TTC549 (cell line): ENCODE measurements around the gene SDF2.

Experiments
- FAIRE-seq: peaks from 2 replicates; lab custom pipeline; 2012; peaks lifted over from hg19 to GRCh38; lab: Jason Lieb, UNC

The SDF2 gene

GRCh38 chr17:28661635-28662526, at the start of gene SDF2, which contains the start of gene SUPT6H:
TSS of gene SDF2 (minus strand) at chr17:28661906. CDS start at chr17:28661876, 30 bp downstream.
TSS of gene SUPT6H (plus strand) at chr17:28662205. CDS start at chr17:28673402, 11,197 bp downstream.
- FAIRE-seq: no peak

GRCh38 chr17:28710861-28711722, 49.4 kb upstream of the SDF2 start:
- no peak for FAIRE-seq

GRCh38 chr17:28707339-28707720, 45.6 kb upstream of the SDF2 start:
- FAIRE-seq: no peak

DNA sequence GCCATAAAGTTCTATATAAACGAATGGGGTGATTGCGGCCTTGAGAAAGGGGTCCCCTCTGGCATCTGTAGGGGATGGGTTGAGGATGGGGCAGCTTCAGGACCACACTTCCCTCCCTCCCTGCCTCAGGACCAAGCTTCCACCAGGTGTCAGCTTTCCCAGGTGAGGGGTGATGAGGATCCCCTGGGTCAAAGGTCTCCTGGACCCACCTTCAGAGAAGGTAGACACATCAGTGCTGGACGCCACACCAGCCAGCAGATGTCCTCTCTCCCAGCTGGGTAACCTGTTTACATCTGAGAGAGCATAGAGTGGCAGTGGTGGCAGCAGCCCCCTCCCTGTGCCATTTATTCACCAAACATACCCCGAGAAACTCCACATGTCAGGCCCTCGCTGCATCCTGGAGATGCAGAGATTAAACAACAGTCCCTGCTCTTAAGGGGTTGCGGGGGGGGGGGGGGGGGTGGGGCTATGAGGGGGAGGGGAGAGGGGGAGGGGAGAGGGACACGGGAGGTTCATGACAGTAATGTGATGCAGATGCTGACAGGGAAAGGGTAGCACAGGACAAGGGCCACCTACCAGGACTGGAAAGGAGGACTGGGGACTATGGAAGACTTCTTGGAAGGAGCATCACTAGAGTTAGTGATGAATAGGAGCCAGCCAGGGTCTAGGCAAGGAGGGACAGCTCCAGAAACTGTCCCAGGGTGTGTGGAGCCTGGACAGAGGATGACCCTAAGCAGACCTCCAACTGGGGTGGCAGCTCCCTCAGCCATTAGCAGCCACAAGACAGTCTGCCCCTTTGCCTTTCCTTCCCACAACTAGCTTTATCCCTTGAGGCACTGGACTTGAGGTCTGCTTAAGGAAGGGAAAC, 45.0 kb upstream of the SDF2 start:
- FAIRE-seq: no peak

DNA sequence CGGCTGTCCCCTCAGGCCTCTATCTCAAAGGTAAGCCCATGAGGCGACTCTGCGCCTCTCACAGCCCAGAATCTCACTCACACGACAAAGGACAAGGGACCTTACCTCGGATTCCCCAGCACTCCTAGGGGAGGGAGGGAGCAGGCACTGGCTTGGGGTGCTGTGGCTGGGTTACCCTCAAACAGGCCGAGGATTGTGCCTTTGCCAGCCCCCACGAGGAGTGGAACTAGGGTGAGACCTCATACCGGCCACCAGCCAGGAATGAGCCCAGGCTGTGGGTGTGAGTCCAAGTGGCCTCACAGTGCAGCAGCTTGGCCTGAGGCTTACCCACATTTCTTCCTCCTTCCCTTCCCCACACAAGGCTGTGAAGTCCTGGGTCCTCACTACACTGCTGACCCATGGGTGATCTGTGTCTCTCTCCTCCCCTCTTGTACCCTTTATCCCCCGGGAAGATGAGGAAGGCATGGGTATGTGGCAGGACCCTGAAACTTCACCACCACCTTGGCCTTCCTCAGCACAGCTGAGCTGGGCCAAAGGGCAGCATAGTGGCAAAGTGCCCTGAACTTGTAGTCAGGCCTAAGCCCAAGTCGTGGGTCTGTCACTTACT, 44.1 kb upstream of the SDF2 start:
- no peak for FAIRE-seq

DNA sequence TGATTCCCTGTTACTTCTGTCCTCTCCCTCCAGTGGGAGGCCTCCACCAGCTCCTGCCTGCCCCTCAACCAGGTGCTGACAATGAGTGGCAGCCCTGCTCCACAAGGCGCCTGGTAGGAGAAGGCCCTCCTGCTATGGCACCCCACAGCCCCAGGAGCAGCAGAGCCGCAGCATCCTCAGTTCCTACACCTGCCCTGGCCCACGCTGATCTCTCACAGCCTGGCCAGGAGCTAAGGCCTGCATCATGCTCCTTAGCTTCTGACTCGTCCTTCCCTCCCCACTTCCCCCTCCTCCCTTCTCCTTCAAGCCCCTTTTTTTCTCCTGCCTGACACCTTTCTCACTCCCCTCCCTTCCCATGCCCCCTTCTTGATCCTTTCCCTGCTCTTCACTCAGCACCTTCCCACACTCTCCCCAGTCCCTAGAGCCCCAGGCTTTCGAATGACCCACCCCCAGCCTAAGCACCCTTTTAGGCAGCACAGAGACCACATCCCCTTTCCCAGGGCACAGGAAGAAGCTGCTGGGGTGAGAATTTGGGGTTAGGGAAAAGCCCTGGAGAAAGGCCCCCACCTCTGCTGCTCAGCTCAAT, 43.5 kb upstream of the SDF2 start:
- FAIRE-seq: no peak

GRCh38 chr17:28704219-28704858, 42.6 kb upstream of the SDF2 start:
- no peak for FAIRE-seq

GRCh38 chr17:28703552-28704218, 42.0 kb upstream of the SDF2 start:
- FAIRE-seq: no peak

DNA sequence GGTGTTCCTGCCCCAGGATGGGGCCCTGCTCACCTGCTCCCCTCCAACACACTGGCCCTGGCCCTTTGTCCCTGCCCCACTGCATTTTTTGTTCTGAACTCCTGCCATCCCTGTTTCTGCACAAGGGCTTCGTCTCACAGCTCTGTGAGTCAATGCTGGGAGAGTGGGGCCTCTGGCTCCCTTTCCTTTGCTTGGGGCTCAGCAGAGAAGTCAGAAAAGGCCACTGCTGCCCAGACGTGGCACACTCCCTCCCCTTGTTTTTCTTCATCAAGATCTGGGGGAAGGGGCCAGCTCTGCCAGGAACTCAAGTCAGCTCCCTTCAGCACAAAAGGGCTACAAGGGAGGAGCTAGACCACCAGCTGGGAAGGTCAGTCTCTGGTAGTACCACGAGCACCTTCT, 41.0 kb upstream of the SDF2 start:
- no peak for FAIRE-seq

DNA sequence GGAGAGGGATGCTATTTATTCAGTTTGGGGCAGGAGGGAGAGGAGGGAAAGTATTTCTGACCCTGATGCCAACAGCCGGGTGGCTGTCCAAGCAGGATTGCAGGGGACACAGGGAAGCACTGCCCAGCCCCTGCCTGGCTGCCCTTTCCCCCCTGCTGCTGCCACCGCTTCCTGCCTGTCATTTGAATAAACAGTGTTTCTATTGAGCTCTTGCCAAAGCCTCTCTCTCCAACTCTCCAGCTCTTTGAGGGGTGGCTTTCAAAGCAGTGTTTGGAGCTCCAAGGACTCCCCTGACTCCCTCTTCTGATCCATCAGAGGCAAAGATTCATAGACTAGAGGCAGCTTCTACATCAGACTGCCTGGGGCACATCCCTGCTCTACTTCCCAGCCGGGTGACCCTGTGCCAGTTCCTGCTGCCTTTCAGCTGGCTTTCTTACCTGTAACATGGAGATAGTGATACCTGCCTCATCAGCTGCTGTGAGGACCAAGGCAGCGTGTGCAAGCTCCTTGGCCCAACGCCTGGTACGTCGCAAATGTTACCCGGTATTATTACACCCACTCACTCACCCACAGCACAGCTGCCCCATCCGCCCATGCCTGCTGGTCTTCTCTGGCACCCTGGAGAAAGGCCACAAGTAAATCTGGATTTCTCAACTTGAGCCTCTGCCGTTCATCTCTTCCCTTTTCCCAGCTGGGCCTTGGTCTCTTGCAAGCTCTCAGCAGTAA, 40.5 kb upstream of the SDF2 start:
- FAIRE-seq: no peak

DNA sequence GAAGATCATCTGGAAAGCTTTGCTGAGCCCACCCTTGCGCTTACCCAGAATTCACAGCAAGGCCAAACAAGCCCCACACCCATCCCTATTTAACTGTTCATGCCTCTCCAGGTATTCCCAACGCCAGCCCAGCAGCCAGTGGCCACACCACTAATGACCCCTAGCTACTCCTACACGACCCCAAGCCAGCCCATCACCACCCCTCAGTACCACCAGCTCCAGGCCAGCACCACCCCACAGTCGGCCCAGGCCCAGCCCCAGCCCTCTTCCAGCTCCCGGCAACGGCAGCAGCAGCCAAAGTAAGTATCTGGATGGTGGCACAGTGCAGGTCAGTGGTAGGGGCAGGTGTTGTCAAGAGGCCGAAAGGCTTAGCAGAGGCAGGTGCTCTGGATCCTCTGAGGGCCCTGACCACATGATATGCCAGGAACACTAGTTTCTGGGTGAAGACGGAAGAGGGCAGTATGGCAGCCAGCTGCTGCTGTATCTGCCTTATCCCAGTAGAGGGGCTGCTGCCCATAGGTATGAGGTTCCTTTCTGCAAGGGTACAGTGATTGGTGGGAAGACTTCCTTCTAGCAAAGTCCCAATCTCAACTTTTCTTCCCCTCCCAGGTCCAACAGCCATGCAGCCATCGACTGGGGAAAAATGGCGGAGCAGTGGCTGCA, 39.3 kb upstream of the SDF2 start:
- FAIRE-seq: no peak

DNA sequence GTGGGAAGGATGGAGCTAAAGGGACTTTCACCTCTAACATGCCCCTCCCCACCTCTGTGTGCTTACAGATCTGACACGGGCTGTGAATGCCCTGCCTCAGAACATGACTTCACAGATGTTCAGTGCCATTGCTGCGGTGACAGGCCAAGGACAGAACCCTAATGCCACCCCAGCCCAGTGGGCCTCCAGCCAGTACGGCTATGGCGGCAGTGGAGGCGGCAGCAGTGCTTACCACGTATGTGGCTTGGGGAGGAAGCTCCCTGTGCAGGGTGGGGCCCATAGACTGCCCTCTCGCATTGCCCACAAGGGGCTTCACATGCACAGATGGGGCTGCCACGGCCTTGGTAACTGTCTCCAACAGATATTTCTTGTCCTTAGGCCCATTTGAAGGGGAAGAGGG, 38.6 kb upstream of the SDF2 start:
- FAIRE-seq: no peak

DNA sequence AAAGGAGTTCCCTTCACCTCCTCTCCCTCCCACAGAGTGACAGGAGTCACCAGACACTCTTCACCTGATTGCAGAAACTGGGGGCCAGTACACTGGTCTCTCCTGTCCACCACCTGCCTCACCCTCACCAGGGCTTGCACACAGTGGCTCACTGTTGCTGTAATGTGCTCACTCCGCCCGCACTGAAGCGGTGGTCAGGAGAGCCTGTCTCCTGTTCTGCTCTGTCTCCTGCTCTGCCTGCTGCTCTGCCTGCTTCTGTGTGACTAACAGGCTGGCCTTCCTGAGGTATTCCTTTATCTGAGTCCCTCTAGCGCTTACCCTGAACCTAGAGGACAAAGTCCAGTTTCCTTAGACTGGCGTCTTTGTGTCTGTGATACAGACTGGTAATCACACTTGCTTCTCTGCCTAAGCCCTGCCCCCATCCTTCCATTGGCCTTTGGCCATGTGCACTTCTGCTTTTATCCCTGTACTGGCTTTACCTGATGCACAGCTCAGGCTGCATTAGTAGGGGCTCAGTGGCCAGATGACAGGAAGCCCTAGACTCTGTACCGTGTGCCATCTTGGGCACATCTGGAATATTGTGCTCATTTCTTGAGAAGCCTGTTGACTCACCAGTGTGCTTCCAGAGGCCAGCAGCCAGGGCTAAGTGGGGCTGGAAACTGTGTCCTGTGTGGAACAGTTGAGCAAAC, 36.7 kb upstream of the SDF2 start:
- no peak for FAIRE-seq

DNA sequence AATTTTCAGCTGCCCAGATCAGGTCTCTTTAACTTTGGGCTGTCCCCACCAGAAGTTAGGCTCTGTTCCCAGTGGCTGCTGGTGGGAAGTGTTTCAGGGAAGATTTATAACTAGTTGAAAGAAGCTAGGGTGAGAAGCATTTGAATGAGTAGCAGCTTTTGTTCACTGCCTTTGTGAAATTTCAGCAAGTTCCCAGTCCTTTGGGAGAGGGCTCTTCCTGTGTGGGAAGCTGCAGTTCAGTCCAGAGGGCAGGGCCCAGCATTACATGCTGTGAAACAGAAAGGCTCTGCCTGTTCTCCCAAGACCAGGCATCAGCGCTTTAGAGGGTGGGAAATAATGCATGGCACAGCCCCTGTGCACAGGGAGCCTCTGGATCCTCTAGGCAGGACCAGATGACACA, 32.2 kb upstream of the SDF2 start:
- no peak for FAIRE-seq

DNA sequence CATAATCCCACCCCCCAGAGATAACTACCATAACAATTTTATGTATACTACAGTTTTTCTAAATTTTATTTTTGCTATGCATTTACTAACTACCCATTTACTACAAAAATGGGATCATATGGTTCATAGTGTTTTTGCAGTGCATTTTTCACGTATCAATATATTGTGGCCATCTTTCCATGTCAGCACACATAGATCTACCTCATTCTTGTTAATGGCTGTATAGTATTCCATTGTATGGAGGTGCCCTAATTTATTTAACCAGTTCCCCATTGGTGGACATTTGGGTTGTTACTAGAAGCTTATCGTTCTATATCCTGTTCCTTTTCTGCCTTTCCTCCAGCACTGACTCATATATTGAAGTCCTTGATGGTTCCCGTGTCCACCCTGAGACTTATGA, 27.3 kb upstream of the SDF2 start:
- FAIRE-seq: no peak

GRCh38 chr17:28688481-28688880, 26.8 kb upstream of the SDF2 start:
- no peak for FAIRE-seq

DNA sequence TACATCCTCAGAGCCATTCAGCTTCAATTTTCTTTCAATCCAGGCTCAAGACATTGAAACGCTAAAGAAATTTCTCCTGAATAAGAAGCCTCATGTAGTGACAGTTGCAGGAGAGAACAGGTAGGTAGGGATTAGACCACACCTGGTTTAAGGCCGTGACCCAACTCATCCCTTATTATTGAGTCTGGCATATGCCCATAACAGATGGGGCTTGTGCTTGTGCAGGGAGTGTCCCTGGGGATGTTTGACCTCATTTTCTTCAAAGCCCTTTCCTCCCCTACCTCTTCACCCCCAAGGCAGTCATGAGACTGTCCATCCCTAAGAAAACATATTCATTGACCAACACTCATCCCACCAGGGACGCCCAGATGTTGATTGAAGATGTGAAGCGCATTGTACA, 24.6 kb upstream of the SDF2 start:
- FAIRE-seq: no peak

DNA sequence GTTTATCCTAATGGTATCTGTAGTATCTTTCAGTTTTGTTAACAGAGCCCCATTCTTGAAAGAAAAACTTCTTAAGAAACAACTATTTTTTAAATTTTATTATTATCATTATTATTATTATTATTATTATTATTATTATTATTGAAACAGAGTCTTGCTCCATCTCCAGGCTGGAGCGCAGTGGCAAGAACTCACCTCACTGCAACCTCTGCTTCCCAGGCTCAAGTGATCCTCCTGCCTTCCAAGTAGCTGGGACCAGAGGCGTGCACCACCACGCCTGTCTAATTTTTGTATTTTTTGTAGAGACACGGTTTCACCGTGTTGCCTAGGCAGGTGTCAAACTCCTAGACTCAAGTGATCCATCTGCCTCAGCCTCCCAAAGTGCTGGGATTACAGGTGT, 23.7 kb upstream of the SDF2 start:
- FAIRE-seq: no peak

DNA sequence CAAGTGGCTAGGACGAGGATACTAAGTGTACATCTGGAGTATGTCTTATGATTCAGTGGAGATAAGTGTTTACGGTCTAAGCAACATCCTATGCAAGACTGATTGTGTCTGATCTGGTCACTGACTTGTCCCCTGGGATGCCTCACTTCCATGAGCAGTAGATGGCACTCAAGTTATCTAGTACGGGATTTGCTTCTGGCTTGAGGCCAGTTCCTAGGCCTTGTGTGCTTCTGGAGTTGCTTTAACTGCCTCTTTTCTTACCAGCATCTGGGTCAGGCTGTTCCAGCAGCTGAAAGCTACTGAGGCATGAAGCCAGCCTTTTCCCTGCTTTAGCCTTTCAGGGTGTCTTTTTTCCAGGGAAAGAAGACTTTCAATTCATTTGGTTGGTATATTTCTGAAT, 23.3 kb upstream of the SDF2 start:
- FAIRE-seq: no peak
